ENCODE data around the gene MPST. TPM values are rescaled to one million over a fixed set of nuclear protein-coding genes. Genes with fewer than 3 reads are reported as not detected.
A peak's percentile ranks its signal among the peaks of the same experiment; 100 is the strongest.

The MPST gene
- total RNA-seq, 6 experiments from 2014 or later, result 24.9 to 35.5 (median 27.5) TPM

DNA sequence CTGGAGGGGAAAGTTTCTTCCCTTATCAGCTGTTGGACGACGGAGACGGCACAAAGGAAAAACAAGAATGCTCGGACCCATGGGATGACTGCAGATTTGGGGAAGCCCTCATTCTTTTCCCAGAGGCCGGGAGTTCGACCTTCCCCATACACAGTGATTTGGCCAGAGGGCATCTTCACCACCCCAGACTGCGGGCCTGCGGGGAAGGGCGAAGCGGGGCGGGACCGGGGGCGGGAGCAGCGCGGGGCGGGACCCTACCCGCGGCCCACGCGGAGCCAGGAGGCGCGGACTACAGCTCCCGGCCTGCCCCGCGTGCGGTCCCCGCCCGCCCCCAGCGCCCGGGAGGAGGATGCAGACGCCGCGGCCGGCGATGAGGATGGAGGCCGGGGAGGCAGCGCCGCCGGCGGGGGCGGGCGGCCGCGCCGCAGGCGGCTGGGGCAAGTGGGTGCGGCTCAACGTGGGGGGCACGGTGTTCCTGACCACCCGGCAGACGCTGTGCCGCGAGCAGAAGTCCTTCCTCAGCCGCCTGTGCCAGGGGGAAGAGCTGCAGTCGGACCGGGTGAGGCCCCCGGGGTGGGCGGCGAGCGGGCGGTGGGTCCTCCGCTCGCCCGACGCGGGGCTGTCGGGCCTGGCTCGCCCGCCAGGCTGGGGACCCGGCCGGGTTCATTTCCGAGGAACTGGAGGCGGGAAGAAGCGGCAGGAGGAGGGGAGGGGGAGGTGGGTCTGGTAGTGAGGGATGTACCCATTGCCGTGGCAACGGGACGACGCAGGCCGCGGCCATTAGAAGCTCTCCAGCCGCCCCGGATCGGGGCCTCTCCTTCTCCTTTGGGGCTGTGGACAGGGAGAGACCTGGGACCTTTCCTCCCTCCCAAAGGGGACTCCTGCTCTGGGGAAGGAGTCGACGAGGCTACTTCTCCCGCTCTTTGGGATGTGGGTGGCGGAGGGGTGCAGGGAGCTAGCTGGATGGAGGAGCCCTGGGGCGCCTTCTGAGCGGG is 32.1 kb downstream of the MPST start, which contains the start of gene KCTD17:
Gene KCTD17 (plus strand): TSS at position 352 of the 995 bp plus-strand sequence. CDS start 19 bp downstream, at position 371.
- TF ChIP-seq, protein P1, sequence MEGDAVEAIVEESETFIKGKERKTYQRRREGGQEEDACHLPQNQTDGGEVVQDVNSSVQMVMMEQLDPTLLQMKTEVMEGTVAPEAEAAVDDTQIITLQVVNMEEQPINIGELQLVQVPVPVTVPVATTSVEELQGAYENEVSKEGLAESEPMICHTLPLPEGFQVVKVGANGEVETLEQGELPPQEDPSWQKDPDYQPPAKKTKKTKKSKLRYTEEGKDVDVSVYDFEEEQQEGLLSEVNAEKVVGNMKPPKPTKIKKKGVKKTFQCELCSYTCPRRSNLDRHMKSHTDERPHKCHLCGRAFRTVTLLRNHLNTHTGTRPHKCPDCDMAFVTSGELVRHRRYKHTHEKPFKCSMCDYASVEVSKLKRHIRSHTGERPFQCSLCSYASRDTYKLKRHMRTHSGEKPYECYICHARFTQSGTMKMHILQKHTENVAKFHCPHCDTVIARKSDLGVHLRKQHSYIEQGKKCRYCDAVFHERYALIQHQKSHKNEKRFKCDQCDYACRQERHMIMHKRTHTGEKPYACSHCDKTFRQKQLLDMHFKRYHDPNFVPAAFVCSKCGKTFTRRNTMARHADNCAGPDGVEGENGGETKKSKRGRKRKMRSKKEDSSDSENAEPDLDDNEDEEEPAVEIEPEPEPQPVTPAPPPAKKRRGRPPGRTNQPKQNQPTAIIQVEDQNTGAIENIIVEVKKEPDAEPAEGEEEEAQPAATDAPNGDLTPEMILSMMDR (IDR thresholded peaks at IDR 0.05), result peak; percentile 13; the same call in 1 of the 2 replicates
- Mint-ChIP-seq H3K4me1 (ENCODE audit: low read depth) (peaks cover 16% of the 10 kb centered on the region), H3K36me3 (ENCODE audit: low read depth) (no peaks in the 10 kb centered on the region), H3K27ac (peak within 1 kb of the TSS; percentile 83), H3K4me3 (peak within 1 kb of the TSS; percentile 90), H3K27me3 (ENCODE audit: insufficient read depth) (peaks cover 1% of the 10 kb centered on the region), H3K9me3 (no peaks in the 10 kb centered on the region)
- DNase-seq, result peak; percentile 43

DNA sequence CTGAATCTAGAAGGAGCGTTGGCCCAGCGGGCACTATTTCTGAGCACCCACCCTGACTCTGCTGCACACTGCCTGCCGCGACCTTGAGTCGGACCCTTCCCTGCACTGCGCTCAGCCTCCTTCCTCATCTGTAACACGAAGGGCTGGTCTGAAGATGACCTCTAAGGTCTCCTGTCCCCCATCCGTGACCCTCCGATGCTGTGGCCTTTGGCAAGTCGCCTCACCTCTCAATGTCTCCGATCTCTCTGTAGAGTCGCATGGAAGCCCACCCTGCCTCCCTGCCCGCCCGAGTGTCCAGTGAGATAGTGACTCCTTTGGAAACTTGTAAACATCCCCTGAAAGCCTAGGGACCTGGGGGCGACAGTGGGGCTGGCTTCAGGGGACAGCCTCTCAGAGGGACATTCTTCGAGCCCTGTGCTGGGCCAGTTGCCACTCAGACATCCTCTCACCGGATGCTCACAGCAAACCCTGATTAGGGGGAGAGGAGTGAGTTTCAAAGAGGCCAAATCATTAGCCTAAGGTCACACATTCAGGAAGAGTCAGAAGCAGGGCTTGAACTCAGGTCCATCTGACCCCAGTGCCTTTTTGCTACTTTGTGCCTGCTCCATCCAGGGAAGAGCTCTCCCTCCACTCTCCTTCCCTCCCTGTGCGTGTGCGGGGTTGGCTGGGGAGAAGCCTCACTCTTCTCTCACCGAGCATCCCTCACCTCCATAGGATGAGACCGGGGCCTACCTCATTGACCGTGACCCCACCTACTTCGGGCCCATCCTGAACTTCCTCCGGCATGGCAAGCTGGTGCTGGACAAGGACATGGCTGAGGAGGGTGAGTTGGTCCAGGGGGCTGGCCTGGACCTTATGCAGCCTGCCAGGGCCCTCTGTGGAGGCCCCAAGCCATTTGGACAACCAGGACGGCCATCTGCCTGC is 33.1 kb downstream of the MPST start:
- no peaks in the 10 kb centered on the region for H3K9me3 Mint-ChIP-seq
- peaks cover 16% of the 10 kb centered on the region for H3K4me1 Mint-ChIP-seq (ENCODE audit: low read depth)
- no peak for DNase-seq
- H3K27me3 Mint-ChIP-seq (ENCODE audit: insufficient read depth), result peaks cover 1% of the 10 kb centered on the region
- no peaks in the 10 kb centered on the region for H3K36me3 Mint-ChIP-seq (ENCODE audit: low read depth)
- peak overlapping the region; percentile 90 for H3K4me3 Mint-ChIP-seq
- H3K27ac Mint-ChIP-seq, result peak overlapping the region; percentile 83
- TF ChIP-seq, protein P1 (IDR thresholded peaks at IDR 0.05), result no peak

DNA sequence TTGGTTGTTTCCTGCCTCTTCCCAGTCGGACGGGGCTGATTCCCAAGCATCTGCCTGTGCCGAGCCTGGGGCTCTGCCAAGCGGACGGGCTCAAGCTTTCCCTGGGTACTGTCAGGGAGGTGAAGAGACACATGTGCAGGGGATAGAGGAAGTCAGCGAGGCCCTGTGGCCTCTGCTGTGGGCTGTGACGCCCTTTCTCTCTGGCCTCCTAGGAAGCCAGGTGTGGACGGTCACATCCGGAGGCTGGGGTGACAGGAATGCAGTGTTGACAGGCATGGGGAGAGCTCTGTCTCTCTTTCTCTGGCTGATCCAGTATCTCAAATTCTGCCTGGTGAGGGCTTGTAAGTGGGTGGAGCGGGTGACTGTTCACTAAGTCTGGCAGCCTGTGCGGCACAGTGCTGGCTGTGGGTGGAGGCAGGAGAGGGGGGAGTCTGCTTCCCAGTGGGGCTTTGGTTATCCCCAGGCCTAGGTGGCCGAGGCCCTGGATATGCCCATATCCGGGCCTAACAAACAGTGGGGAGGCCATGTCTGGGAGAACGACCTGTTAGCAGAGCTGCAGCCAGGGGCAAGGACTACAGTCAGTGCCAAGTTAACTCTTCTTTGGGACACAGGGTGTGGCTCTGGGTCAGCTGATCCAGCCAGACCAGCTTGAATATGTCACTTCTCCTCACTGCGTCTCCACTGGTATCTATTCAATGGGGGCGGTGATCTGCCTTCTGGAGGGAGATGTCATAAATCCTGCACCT is 33.9 kb downstream of the MPST start:
- H3K4me3 Mint-ChIP-seq, result no peak overlapping the region

DNA sequence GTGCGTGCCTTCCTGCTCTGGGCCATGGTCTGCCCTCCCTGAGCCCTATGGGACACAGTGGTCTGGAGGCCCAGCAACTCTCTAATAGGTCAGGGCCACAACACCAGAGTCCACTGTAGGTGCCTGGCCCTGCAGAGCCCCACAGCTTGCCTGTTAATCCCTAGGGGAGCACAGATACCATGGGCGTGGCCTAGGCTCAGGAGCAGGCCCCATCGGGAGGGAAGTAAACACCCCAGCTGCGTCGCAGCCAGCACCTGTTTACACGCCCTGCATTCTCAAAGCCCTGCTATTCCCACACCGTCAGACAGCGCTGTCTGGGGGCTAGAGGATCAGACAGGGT is 34.5 kb downstream of the MPST start:
- Mint-ChIP-seq H3K27ac (no peak overlapping the region), H3K27me3 (ENCODE audit: insufficient read depth) (peaks cover 1% of the 10 kb centered on the region), H3K9me3 (no peaks in the 10 kb centered on the region), H3K4me1 (ENCODE audit: low read depth) (peaks cover 16% of the 10 kb centered on the region), H3K4me3 (no peak overlapping the region), H3K36me3 (ENCODE audit: low read depth) (no peaks in the 10 kb centered on the region)
- no peak for DNase-seq
- TF ChIP-seq, protein P1 (IDR thresholded peaks at IDR 0.05), result no peak

More for the DNA sequence above, 33.9 kb downstream of the MPST start:
- Mint-ChIP-seq H3K36me3 (ENCODE audit: low read depth) (no peaks in the 10 kb centered on the region), H3K9me3 (no peaks in the 10 kb centered on the region), H3K27ac (peak overlapping the region; percentile 36), H3K27me3 (ENCODE audit: insufficient read depth) (peaks cover 1% of the 10 kb centered on the region), H3K4me1 (ENCODE audit: low read depth) (peaks cover 16% of the 10 kb centered on the region)
- DNase-seq, result no peak
- TF ChIP-seq, protein P1 (IDR thresholded peaks at IDR 0.05), result no peak

All from HFFc6 (cell line).